ENCODE results near the gene FA2H. TPM values are rescaled to one million over a fixed set of nuclear protein-coding genes. Genes with fewer than 3 reads are reported as not detected.

FA2H gene
- total and polyA plus RNA-seq, 2 of the 13 experiments (the other 11 are each of a cell fraction or from before 2014, with no cell fraction given): 0.20 TPM; not detected in 1

DNA sequence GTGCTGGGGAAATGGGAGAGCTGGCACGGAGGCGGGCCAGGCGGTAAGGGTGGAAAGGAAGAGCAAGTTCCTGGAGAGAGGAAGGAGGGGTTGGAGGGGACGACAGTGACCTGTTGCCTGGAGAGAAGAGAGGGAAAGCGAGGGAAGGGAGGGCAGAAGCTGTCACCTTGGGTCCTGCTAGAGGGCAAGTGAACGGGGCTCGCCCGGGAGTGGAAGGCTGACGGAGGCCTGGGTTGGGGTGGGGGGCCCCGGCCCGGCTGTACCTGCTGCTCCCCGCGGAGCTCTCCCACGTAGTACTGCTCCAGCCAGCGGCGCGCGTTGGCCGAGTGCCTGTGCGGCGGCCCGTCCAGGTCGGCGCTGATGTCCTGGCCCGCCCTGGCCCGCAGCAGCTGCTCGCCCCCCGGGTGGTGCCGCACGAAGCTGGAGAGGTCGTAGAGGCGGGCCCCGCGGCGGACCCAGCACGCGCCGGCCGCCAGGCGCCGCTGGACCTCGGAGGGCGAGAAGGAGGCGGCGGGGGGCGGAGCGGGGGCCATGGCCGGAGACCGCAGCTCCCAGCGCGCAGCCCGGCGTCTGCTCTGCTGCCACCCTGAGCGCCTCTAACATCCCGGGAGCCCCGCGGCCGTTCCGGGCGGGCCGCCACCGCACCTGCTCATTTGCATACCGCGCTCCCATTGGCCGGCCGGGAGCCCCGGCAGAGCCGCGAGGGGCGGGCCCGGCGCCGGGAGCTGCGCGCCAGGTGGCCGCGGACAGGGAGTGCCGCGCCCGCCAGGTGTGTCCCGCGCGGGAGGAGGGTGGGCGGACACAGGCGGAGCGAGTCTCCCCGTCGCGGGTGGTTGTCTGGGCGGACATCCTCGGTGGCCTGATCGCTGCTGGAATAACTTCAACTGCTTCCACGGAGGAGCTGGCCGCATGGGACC lies at the start of gene FA2H (continued):
- TF ChIP-seq, protein P1, sequence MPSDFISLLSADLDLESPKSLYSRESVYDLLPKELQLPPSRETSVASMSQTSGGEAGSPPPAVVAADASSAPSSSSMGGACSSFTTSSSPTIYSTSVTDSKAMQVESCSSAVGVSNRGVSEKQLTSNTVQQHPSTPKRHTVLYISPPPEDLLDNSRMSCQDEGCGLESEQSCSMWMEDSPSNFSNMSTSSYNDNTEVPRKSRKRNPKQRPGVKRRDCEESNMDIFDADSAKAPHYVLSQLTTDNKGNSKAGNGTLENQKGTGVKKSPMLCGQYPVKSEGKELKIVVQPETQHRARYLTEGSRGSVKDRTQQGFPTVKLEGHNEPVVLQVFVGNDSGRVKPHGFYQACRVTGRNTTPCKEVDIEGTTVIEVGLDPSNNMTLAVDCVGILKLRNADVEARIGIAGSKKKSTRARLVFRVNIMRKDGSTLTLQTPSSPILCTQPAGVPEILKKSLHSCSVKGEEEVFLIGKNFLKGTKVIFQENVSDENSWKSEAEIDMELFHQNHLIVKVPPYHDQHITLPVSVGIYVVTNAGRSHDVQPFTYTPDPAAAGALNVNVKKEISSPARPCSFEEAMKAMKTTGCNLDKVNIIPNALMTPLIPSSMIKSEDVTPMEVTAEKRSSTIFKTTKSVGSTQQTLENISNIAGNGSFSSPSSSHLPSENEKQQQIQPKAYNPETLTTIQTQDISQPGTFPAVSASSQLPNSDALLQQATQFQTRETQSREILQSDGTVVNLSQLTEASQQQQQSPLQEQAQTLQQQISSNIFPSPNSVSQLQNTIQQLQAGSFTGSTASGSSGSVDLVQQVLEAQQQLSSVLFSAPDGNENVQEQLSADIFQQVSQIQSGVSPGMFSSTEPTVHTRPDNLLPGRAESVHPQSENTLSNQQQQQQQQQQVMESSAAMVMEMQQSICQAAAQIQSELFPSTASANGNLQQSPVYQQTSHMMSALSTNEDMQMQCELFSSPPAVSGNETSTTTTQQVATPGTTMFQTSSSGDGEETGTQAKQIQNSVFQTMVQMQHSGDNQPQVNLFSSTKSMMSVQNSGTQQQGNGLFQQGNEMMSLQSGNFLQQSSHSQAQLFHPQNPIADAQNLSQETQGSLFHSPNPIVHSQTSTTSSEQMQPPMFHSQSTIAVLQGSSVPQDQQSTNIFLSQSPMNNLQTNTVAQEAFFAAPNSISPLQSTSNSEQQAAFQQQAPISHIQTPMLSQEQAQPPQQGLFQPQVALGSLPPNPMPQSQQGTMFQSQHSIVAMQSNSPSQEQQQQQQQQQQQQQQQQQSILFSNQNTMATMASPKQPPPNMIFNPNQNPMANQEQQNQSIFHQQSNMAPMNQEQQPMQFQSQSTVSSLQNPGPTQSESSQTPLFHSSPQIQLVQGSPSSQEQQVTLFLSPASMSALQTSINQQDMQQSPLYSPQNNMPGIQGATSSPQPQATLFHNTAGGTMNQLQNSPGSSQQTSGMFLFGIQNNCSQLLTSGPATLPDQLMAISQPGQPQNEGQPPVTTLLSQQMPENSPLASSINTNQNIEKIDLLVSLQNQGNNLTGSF (CRISPR knock-in tag; IDR thresholded peaks at IDR 0.05): no peak
- TF ChIP-seq ZNF556 (CRISPR knock-in tag; IDR thresholded peaks at IDR 0.05; ENCODE audit: borderline replicate concordance) (peak; percentile 79; the same call in 1 of the 2 replicates), ZNF282 (IDR thresholded peaks at IDR 0.05; ENCODE audit: partially characterized antibody) (no peak), ASH2L (IDR thresholded peaks at IDR 0.05; ENCODE audit: insufficient read length, low read depth, low read length) (peak; percentile 44), SNAPC5 (CRISPR knock-in tag; IDR thresholded peaks at IDR 0.05; ENCODE audit: borderline replicate concordance) (0 out of 2 replicates have a peak, but pooled peaks have one; percentile 73), MIXL1 (CRISPR knock-in tag; IDR thresholded peaks at IDR 0.05) (no peak), RAD21 (CRISPR knock-in tag; IDR thresholded peaks at IDR 0.05) (peak; percentile 91), ZNF274 (CRISPR knock-in tag; IDR thresholded peaks at IDR 0.05) (peak; percentile 67; the same call in 1 of the 2 replicates), ZNF451 (CRISPR knock-in tag; IDR thresholded peaks at IDR 0.05) (peak; percentile 60; the same call in 1 of the 2 replicates), STAG1 (CRISPR knock-in tag; IDR thresholded peaks at IDR 0.05) (peak; percentile 38), EP300 (IDR thresholded peaks at IDR 0.05; ENCODE audit: low read depth in 2 of 2, low read length in 2 of 2) (no peak), EP300 (CRISPR knock-in tag; IDR thresholded peaks at IDR 0.05; ENCODE audit: borderline replicate concordance) (no peak), ZSCAN31 (CRISPR knock-in tag; IDR thresholded peaks at IDR 0.05; ENCODE audit: low read depth) (peak; percentile 85; the same call in 1 of the 2 replicates), NFYB (CRISPR knock-in tag; IDR thresholded peaks at IDR 0.05) (peak; percentile 51; the same call in 1 of the 2 replicates), ZNF350 (CRISPR knock-in tag; IDR thresholded peaks at IDR 0.05; ENCODE audit: borderline replicate concordance, low read depth) (no peak), E2F5 (CRISPR knock-in tag; conservative IDR thresholded peaks at IDR 0.05) (no peak), XRCC5 (optimal IDR thresholded peaks at IDR 0.05; ENCODE audit: low read length) (peak; percentile 46), IRX3 (CRISPR knock-in tag; IDR thresholded peaks at IDR 0.05; ENCODE audit: borderline replicate concordance, low read depth) (0 out of 2 replicates have a peak, but pooled peaks have one; percentile 28)
- TF ChIP-seq, protein P2, sequence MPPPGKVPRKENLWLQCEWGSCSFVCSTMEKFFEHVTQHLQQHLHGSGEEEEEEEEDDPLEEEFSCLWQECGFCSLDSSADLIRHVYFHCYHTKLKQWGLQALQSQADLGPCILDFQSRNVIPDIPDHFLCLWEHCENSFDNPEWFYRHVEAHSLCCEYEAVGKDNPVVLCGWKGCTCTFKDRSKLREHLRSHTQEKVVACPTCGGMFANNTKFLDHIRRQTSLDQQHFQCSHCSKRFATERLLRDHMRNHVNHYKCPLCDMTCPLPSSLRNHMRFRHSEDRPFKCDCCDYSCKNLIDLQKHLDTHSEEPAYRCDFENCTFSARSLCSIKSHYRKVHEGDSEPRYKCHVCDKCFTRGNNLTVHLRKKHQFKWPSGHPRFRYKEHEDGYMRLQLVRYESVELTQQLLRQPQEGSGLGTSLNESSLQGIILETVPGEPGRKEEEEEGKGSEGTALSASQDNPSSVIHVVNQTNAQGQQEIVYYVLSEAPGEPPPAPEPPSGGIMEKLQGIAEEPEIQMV (CRISPR knock-in tag; IDR thresholded peaks at IDR 0.05; ENCODE audit: low read depth): peak; percentile 84
- TF ChIP-seq, protein P3, sequence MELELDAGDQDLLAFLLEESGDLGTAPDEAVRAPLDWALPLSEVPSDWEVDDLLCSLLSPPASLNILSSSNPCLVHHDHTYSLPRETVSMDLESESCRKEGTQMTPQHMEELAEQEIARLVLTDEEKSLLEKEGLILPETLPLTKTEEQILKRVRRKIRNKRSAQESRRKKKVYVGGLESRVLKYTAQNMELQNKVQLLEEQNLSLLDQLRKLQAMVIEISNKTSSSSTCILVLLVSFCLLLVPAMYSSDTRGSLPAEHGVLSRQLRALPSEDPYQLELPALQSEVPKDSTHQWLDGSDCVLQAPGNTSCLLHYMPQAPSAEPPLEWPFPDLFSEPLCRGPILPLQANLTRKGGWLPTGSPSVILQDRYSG (CRISPR knock-in tag; IDR thresholded peaks at IDR 0.05): 0 out of 2 replicates have a peak, but pooled peaks have one; percentile 76
